GM21786 (cell line): ENCODE measurements around the gene RELCH.

Experiments
- ATAC-seq: cut with Tn5 transposase; IDR thresholded peaks from one replicate; pipeline ENCODE4 v1.9.1; 2021; ENCODE audit not compliant: unreplicated experiment

RELCH gene

GRCh38 chr18:62250475-62250874 is 63.4 kb downstream of the RELCH start:
- no peak for ATAC-seq

- ATAC-seq: no peak
Observed at GRCh38 chr18:62258093-62258492, 71.0 kb downstream of the RELCH start.

GRCh38 chr18:62258616-62259015 is 71.6 kb downstream of the RELCH start:
- ATAC-seq: no peak

GRCh38 chr18:62262061-62262460 is 75.0 kb downstream of the RELCH start:
- no peak for ATAC-seq

- no peak for ATAC-seq
Observed at GRCh38 chr18:62264984-62265383, 77.9 kb downstream of the RELCH start.

- no peak for ATAC-seq
Observed at GRCh38 chr18:62277045-62277444, 90.0 kb downstream of the RELCH start.

- no peak for ATAC-seq
Observed at GRCh38 chr18:62279561-62279960, 92.5 kb downstream of the RELCH start.

GRCh38 chr18:62280058-62280457 is 93.0 kb downstream of the RELCH start:
- ATAC-seq: no peak

- ATAC-seq: no peak
Observed at GRCh38 chr18:62280786-62281185, 93.7 kb downstream of the RELCH start.

- ATAC-seq: no peak
Observed at GRCh38 chr18:62281684-62282083, 94.6 kb downstream of the RELCH start.

- ATAC-seq: no peak
Observed at GRCh38 chr18:62282188-62282629, 95.2 kb downstream of the RELCH start.

GRCh38 chr18:62284637-62285036 is 97.6 kb downstream of the RELCH start:
- ATAC-seq: no peak

- ATAC-seq: no peak
Observed at GRCh38 chr18:62285281-62285680, 98.2 kb downstream of the RELCH start.

- ATAC-seq: peak; percentile 37
Observed at GRCh38 chr18:62287781-62288664, 101.0 kb downstream of the RELCH start.

- ATAC-seq: peak; percentile 64
Observed at GRCh38 chr18:62288665-62289008, 101.6 kb downstream of the RELCH start.

- peak; percentile 75 for ATAC-seq
Observed at GRCh38 chr18:62289047-62289446, 102.0 kb downstream of the RELCH start.

GRCh38 chr18:62294073-62294472 is 107.0 kb downstream of the RELCH start:
- no peak for ATAC-seq

GRCh38 chr18:62300359-62300963 is 113.4 kb downstream of the RELCH start:
- no peak for ATAC-seq

- ATAC-seq: no peak
Observed at GRCh38 chr18:62301322-62301721, 114.3 kb downstream of the RELCH start.

- ATAC-seq: no peak
Observed at GRCh38 chr18:62312851-62313250, 125.8 kb downstream of the RELCH start.

- no peak for ATAC-seq
Observed at GRCh38 chr18:62318228-62319180, 131.4 kb downstream of the RELCH start.
